Parathyroid adenoma (tissue), 2 donors: Measurements from ENCODE around the gene VSTM2L.

Source experiments
- H2AFZ ChIP-seq: fragments of 300-600 bp; sonication (generic); one replicate; pipeline ENCODE4 v1.7.0; 2017; ENCODE audit warnings: antibody characterized with exemption, mild to moderate bottlenecking
- H3K27ac ChIP-seq: fragments of 300-600 bp; sonication (generic); one replicate; pipeline ENCODE4 v1.7.0; 2017
- H3K27me3 ChIP-seq: fragments of 300-600 bp; sonication (generic); one replicate; pipeline ENCODE4 v1.7.0; 2017; ENCODE audit warnings: low read length; ENCODE audit not compliant: control insufficient read depth, insufficient read depth
- H3K36me3 ChIP-seq: fragments of 300-600 bp; sonication (generic); one replicate; pipeline ENCODE4 v1.7.0; 2017; ENCODE audit warnings: low read length; ENCODE audit not compliant: control insufficient read depth, insufficient read depth
- H3K4me1 ChIP-seq: fragments of 300-600 bp; sonication (generic); one replicate; pipeline ENCODE4 v1.7.0; 2017; ENCODE audit warnings: control low read depth
- H3K4me2 ChIP-seq: fragments of 300-600 bp; sonication (generic); one replicate; pipeline ENCODE4 v1.7.0; 2017; ENCODE audit warnings: low read length
- H3K4me3 ChIP-seq: fragments of 300-600 bp; sonication (generic); one replicate; pipeline ENCODE4 v1.7.0; 2017; ENCODE audit warnings: low read depth, low read length
- H3K79me2 ChIP-seq: fragments of 300-600 bp; sonication (generic); one replicate; pipeline ENCODE4 v1.7.0; 2017; ENCODE audit warnings: control low read depth
- H3K9ac ChIP-seq: fragments of 300-600 bp; sonication (generic); one replicate; pipeline ENCODE4 v1.7.0; 2017; ENCODE audit warnings: mild to moderate bottlenecking
- H3K9me3 ChIP-seq: fragments of 300-600 bp; sonication (generic); one replicate; pipeline ENCODE4 v1.7.0; 2017; ENCODE audit warnings: low read length; ENCODE audit not compliant: control insufficient read depth
- CTCF ChIP-seq: fragments of 300-600 bp; sonication (generic); IDR thresholded peaks from one replicate; pipeline ENCODE4 v1.7.0; 2017; ENCODE audit warnings: antibody characterized with exemption, mild to moderate bottlenecking
- donor health status: primary hyperparathyroidism.

VSTM2L gene

GRCh38 chr20:37926612-37927011, 23.7 kb downstream of the VSTM2L start:
- TF ChIP-seq CTCF: no peak
- Histone ChIP-seq H3K4me1 (no peaks in the 10 kb centered on the region), H3K4me3 (no peak overlapping the region), H3K9me3 (no peaks in the 10 kb centered on the region), H3K27me3 (no peaks in the 10 kb centered on the region), H3K79me2 (no peaks in the 10 kb centered on the region), H2AFZ (no peak overlapping the region), H3K9ac (no peak overlapping the region), H3K36me3 (no peaks in the 10 kb centered on the region), H3K27ac (no peak overlapping the region), H3K4me2 (no peak overlapping the region)

GRCh38 chr20:37927410-37928095, 24.6 kb downstream of the VSTM2L start:
- no peak overlapping the region for H3K9ac ChIP-seq
- no peak overlapping the region for H3K4me3 ChIP-seq
- H3K36me3 ChIP-seq: no peaks in the 10 kb centered on the region
- no peak overlapping the region for H3K27ac ChIP-seq
- no peak overlapping the region for H3K4me2 ChIP-seq
- peaks cover 2% of the 10 kb centered on the region for H3K27me3 ChIP-seq
- no peaks in the 10 kb centered on the region for H3K4me1 ChIP-seq
- no peaks in the 10 kb centered on the region for H3K79me2 ChIP-seq
- H2AFZ ChIP-seq: no peak overlapping the region
- TF ChIP-seq CTCF: no peak
- no peaks in the 10 kb centered on the region for H3K9me3 ChIP-seq

GRCh38 chr20:37928996-37929682, 26.2 kb downstream of the VSTM2L start:
- Histone ChIP-seq H3K4me2 (no peak overlapping the region), H3K4me1 (no peaks in the 10 kb centered on the region), H3K9me3 (no peaks in the 10 kb centered on the region), H3K36me3 (no peaks in the 10 kb centered on the region), H3K9ac (no peak overlapping the region), H3K4me3 (no peak overlapping the region), H2AFZ (no peak overlapping the region), H3K27ac (no peak overlapping the region), H3K27me3 (peaks cover 2% of the 10 kb centered on the region), H3K79me2 (no peaks in the 10 kb centered on the region)
- TF ChIP-seq CTCF: no peak

DNA sequence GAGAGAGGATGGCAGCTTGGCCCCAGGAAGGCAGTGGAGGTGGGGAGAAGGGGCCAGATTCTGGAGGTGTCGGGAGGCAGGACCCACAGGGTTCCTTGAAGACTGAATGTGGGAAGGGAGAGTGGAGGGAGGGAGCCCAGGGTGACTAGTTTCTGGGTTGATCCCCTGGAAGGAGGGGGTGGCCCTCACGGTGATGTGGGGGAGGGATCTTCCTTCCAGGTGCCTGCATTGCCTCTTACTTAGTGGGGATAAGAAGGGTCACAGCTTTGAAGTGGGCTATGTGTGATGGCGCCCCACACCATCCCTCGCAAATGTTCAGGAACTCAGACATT, 26.7 kb downstream of the VSTM2L start:
- no peak for TF ChIP-seq CTCF
- Histone ChIP-seq H3K36me3 (no peaks in the 10 kb centered on the region), H3K4me1 (no peaks in the 10 kb centered on the region), H3K79me2 (no peaks in the 10 kb centered on the region), H3K9ac (no peak overlapping the region), H3K4me2 (no peak overlapping the region), H3K27me3 (peaks cover 2% of the 10 kb centered on the region), H3K27ac (no peak overlapping the region), H3K9me3 (no peaks in the 10 kb centered on the region), H3K4me3 (no peak overlapping the region), H2AFZ (no peak overlapping the region)
